Measurements from ENCODE around the gene NDUFA5.

GRCh38 chr7:123522066-123522465 lies 35.6 kb downstream of the NDUFA5 start:
- TF ChIP-seq POLR2A (IDR thresholded peaks at IDR 0.05) (no peak), CTCF (IDR thresholded peaks at IDR 0.05) (no peak)

Measured in adrenal gland (tissue), 5 donors.